GM18858 (cell line): ENCODE data around the gene DSG3.
"Not testable (repeated sequence)": the region's sequence is repeated elsewhere in the genome, so short reads cannot be mapped to it uniquely, and the experiment has no call there.

ENCODE experiments used
- ATAC-seq: cut with Tn5 transposase; IDR thresholded peaks from one replicate; pipeline ENCODE4 v1.9.1; 2021; ENCODE audit not compliant: unreplicated experiment

Gene DSG3

DNA sequence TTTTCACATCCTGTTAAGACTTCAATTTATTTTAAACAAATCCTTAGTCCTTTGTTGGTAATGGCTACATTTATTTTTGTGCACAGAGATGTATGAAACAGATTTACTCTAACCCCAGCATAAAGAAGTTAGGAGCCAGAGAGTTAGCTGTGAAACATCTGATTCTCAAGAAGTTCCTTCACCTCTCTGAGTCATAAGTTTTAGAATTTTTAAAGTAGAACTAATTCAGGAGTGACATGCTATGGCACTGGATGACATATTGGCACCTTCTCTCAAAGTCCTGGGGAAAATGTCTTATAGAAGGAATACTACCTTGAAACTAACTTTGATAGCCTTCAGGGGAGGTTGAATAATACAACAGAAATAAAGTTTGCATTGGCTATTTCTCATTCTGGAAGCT, 44.0 kb downstream of the DSG3 start:
- ATAC-seq, result no peak

DNA sequence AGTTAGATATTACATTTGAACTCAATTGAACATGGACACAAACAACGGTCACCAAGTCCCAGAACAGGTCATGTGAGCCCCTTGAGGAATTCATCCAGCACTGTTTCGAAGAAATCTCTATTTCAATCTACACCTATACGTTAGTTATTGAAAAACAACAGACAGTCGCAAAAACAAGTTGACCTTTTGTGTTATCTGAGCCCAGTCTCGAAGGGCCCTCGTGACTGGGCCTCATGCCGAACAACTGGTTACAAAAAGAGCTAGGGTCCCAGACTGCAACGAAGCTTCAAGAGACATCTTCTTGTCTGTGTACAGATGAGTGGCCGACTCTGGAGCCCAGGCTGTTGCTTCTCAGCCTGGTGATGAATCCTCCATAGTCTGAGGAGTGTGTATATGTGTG, 45.1 kb downstream of the DSG3 start:
- no peak for ATAC-seq

DNA sequence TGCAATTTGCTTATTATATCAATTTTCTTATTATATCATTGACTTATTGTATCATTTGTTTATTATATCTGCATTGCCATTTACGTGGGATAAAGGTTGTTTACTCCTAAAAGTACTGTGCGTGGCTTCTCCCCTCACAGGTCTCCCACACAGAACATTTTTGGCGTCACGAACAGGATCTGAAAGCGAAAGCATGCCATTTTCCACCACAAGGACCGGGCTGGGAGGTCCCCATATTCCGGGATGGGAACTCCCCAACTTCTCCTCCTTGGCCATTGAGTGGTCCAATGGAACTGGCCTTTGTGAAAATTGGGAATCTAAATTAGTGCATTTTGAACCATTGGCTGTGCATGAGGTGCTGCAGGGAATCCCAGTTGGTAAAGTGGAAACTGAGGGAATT, 45.6 kb downstream of the DSG3 start:
- ATAC-seq, result no peak

DNA sequence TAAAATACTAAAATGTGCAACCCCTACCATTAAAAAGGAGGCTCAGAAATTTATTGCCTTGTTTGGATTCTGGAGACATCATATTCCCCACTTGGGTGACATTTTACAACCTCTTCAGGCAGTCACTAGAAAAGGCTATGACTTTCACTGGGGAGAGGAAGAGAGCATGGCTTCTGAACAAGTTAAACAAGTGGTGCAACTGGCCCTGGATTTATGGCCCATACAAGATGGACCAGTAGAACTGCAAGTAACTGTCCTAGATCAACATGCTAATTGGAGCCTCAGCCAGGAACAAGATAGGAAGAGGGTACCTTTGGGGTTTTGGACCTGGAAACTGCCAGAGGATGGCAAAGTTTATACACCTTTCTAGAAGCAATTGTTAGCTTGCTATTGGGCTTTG, 46.4 kb downstream of the DSG3 start:
- ATAC-seq, result no peak

DNA sequence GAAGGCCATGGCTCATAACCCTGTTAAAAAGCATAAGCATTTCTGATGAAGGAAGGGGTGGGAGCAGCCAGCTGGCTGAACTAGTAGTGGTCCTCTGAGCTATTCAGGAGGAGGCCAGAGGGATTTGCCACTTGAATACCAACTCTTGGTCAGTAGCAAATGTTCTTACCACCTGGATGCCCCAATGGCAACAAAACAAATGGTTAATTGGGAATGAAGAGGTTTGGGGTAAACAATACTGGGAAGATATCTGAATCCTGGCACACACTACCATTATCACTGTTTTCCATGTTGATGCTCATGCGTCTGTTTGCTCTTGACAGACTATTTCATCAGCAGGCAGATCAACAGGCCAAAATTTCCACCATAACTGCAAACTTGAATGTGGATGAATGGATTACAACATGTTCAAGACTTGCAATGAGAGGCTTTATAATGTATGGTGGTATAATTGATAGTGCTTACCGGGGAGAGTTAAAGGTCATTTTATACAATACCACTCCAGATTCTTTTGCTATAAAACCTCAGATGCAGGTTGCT, 47.2 kb downstream of the DSG3 start:
- ATAC-seq, result not testable (repeated sequence)

DNA sequence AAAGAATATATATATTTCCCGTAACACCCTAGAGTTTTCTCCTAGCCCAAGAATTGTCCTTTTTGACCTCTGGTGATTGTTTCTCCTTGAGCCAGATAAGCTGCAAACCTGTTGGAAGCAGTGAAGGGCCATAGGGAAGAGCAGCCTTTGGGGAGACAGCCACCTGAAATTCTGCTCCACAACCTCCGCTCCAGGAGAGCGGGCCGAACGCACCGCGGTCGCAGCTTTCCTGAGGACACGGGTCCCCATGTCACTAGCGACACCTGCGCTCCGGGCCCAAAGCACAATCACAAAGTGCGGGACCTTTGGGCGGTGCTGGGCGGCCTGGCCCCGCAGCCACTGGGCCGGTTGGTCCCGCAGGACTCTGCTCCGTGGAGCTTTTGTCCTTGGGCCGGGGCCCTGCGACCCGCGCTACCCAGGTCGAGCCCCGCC, 49.9 kb downstream of the DSG3 start:
- ATAC-seq, result no peak

DNA sequence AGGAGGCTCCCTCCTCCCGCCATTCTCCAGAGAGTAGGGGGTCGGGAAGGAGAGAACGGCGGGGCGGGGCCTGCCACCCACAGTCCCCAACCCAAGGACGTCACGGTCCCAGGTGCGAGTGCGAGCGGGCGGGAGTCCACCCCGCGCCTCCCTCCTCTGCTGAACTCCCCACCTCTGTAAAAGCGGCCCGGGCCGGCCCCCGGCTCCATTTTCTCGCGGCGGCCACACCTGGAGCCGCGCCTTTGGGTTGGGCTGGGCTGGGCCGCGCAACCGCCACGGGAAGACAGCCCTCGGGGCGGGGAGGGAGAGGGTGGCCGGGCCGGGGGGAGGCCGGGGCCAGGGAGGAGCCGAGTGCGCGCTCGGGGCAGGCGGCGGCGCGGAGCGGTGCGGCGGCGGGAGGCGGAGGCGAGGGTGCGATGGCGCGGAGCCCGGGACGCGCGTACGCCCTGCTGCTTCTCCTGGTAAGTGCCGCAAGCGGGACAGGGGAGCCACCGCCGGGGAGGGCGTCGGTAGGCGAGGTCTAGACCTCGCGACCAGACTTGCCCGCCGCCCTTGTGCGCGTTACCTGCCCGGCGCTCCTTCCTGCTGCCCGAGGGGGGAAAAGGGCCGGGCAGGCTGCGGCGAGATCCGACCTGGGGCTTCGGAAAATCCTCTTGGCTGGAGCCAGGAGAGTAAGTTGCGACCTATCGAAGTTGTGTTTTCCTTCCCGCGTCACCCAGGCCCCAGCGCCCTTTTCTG, 50.5 kb downstream of the DSG3 start, which contains the start of gene DSG2:
TSS of gene DSG2 (plus strand) at position 342 of the 738 bp plus-strand sequence. CDS start at position 417, 75 bp downstream.
- ATAC-seq, result peak; percentile 27

DNA sequence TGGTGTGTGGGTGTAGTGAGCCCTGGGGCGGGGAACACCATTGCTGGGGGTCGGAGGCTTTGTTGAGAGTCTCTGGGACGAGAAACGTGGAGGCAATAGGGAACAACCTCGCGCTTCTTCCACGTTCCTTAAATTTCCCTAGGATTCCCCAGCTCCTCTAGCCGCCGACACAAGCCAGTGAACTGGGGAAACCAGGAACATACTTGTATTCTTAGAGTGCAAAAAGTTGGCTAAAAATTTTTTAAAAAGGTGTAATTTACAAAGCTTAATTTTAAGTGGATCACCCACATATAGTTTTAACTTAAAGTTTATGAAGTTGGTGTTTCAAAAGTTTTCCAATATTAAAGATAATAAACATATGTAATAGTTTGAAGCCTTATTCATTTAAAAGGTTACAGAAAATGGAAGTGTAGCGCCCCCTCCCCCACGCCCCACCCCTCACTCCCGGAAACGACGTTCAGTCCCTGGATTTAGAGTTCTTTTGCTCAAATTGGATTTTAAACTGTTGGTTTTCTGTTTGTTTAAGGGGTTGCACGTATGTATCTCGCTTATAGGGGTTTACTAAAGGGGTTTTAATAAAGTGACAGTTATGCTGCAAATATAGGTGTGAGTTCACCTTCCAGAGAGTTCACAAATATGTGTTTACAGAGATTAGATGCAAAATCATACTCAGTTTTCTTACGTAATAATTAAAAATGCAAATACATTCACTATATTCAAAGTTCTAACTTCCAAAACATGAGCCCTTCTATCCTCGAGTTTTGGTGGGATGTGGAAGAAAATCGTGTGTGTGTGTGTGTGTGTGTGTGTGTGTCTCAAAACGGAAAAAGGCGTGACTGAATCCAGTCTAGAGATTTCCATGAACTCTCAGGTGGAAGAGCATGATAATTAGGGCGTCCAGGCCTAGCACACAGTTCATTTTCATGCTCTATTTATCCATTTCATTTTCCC, 51.3 kb downstream of the DSG3 start:
- ATAC-seq, result no peak

DNA sequence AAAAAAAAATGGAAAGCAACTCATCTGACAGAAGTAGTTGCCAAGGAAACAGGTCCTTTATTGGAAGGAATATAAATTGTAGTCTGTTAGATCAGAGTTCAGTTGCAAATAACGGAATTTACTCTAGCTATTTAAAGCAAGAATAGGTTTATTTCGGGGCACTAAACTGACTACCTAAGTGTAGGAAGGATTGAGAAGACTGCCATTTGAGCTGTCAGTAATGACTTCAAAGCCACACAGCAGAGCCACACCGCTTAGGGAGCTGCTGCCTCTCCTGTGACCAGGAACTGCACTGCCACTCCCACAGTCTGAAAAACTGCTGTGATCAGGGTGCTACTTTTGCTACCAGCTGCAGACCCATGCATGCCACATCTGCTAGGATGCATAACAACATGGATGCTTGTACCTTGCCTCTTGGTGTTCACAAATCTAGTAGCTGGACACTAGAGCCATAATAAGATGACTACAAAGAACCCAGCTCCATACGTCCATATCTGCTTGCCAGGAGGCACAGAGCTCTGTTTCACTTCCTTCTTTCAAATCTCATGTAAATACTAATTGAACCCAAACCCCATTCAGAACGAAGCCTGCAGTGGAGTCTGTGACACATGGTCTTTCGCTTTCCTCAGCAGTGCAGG, 52.6 kb downstream of the DSG3 start:
- peak; percentile 88 for ATAC-seq

DNA sequence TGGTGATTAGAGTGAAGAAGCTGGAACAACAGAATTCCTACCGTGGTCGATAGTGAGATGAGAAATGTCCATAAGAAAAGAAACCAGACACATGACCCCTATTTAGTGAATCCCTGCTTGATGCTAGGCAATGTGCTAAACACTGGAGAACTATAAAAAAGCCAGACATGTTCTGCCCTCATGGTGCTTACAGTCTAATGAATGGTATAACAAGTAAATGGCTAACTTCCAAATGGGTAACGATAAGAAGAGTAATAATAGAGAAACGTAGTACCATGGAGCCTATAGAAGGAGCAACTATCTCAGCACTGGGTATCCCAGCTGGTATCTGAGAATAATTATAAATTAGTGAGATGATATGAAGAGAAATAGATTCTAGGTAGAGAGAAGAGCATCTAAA, 55.5 kb downstream of the DSG3 start:
- no peak for ATAC-seq

DNA sequence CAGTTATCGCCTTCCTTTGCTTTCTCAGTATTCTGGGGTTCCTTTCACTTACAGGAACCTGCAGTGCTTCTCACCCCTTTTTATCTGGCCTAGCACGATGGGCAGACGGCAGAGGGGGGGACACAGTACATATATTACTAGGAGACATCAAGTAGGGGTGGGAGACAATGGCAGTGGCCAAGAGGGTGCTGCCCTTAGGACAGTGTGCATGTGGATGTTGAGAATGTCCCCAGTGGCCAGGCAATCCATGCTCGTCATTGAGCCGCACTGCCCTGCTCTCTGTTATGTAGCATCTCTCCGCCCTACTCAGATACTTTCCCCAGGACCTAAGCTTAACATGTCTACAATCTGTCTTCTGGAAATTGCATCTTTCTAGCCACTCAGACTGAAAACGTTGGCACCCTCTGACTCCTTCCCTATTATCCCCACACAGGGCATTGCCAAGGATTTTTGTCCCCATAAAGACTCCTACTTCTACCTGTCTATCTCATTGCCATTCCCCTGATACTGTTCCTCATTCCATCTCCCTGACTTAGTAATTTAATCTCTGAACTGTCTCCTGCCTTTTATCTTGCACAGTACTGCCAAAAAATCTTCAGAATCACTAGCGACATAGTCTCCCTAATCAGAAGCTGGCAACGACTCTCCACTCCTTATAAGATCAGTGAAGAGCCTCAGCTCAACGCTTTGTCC, 57.1 kb downstream of the DSG3 start:
- ATAC-seq, result no peak

DNA sequence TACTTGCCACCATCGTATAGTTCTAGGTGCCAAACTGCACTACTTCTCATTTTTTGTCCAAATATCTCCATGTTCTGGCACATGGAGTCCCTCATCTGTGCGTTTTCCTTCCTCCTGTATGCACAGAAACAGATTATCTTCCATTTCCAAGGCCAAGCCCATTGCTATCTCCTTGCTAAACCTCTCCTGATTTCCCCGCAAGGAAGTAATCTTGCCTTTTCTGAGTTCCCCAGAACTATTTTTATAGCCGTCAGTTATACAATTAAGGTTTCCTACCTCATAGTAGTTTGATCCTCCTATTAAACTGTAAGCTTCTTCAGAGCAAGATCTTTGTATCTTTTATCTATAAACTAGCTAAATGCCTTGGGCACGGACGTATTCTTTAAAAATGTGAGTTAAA, 57.6 kb downstream of the DSG3 start:
- no peak for ATAC-seq

DNA sequence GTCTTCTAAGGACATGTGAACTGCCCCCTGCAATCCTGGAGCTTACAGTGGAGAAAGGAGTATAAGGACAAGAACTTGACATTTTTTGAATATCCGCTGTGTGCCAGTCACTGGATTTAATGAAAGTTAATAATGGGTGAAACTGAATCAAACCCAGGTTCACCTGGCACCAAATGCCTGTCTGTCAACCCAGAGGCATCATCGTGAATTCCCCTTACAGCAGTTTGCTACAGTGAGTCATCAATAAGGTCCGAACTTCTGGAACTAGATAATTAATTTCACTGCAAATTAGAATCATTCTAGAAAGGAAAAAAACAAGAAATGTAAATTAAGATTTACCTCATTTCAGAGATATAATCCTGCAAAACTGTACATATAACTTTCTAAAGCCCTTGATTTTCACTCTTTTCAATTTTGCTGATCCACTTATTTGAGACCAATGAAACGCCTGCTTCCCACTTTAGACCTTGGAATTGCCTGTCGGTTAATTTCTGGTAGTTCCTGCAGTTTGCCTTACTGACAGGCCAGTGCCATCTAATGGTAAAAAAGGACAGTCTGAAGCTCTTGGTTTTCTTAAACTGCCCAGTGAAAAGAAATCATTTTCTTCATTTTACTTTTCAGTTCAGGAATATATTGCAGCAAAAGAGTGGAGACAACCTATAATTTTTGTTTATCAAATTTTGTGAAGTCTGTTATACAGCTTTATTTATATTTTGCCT, 58.6 kb downstream of the DSG3 start:
- no peak for ATAC-seq

DNA sequence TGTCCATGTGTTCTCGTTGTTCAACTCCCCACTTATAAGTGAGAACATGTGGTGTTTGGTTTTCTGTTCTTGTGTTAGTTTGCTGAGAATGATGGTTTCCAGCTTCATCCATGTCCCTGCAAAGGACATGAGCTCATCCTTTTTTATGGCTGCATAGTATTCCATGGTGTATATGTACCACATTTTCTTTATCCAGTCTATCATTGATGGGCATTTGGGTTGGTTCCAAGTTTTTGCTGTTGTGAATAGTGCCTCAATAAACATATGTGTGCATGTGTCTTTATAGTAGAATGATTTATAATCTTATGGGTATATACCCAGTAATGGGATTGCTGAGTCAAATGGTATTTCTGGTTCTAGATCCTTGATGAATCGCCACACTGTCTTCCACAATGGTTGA, 59.6 kb downstream of the DSG3 start:
- not testable (repeated sequence) for ATAC-seq

DNA sequence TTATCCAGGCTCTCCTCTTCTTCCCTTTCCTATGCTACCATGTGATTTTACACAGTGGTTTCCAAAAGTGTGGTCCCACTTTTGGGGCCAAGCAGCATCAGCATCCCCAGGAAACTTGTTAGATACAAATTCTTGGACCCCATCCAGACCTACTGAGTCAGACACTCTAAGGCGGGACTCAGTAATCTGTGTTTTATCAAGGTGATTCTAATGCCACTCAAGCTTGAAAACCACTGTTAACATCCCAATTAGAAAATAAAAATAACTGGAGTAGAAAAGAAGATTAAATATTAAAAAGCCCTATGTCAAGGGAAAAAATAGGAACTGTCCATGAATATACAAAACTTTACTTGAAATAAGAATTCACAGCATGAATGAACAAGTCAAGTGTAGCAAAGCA, 61.2 kb downstream of the DSG3 start:
- ATAC-seq, result no peak

DNA sequence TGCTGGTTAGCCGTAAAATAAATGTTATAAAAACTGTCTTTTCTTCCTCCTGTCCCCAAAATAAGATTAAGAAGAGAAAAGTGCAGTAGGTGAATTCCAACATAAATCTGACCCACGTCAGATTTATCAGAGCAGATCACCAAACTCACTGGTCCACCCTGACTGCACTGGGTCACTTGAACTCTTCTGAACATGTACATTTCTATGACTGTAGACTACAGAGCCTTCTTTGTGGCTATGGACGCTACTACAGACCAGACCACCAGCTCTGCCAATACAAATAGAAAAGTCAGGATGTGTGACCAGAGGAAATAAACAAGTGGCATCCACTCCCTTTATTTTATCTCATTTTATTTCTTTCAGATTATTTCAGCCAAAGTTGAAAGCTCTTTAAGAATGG, 62.0 kb downstream of the DSG3 start:
- no peak for ATAC-seq

DNA sequence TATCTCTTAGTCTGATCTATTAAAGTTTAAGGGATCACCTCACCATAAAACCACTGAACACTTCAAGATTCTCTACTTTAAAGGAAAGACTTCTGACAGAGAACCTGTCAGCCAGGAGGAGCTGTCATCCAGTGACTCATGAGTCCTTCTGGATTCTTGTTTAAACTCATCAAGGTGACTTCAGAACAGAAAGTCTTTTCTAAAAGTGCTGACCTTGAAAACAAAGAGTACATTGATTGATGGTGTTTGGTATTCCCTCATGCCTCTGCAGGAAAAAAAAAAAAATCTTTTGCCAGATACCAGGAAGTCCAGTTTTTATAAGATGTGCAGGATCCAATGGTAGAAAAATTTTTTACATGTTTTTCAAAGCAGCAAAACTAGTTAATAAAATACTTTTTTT, 62.8 kb downstream of the DSG3 start:
- ATAC-seq, result no peak

DNA sequence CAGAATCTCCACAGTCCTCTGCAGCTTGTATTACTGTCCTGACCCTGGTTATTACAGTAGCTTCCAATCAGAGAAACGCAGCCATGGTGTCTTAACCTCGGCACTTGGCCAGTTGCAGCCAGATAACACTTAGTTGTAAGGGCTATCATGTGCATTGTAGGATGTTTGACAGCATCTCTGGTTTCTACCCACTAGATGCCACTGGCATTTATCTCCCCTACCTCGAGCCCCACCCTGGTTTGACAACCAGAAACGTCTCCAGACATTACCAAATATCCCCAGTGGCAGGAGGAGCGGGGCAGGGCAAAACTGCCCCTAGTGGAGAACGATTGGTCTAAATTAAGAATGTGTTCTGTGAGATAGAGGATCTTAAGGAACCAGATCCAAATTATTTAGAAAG, 63.6 kb downstream of the DSG3 start:
- no peak for ATAC-seq

DNA sequence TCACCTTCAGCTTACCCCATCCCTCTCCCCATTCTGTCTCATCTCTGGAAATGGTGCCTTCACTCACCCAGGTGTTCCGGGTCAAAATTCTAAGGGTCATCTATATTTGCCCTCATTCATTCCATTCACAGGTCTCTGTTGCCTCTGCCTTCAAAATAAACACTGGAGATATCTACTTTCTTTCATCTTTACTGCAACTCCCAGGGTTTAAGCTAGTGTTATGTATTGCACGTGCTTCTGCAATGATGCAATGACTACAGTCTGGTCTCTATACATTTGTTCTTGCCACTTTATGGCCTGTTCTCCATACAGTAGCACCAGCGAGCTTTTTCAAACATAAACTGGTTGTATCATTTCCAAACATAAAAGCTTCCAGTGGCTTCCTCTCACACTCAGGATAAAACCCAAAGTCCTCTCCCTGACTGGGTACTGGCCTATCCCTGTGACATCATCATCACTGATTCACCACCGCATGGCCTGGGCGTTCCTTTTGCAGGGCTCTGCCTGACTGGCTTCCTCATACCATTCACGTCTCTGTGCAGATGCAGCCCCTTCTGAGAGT, 64.7 kb downstream of the DSG3 start:
- ATAC-seq, result no peak
